ENCODE results near the gene ADA.
"Not testable (repeated sequence)": the region's sequence is repeated elsewhere in the genome, so short reads cannot be mapped to it uniquely, and the experiment has no call there.

The ADA gene

DNA sequence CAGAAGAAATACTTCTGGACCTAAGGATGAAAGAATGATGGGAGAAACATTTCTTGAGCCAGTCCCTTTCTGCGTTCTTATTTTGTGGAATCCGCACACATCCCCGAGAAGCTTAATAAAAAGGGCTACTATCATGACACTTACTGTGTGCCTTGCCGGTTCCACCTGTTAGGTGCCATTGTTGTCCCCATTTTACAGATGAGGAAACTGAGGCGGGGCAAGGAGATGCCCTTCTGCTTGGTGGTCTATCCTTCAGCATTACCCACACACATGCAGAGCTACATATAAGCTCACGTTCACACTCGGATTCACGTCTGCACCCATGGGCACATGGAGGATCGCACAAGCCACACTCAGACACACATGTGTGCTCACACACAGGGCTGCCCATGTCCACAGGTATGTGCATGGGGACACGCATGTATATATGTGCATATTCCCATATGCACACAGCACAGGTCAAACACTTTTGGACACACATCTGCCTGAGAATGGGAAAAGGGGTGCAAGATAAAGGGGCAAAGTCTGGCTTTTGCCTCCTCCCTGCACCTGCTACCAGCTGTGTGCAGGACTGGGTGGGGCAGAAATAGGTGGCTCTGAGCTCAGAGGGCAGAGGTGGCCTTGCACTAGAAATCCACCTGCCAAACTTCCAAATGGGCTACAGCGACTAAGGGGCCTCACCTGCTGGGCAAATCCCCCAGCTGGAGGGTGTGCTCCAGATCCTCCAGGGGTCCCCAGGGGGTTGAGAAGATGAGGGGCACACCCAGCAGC is 30.5 kb upstream of the ADA start:
- FAIRE-seq = peak; percentile 95
- DNase-seq (ENCODE audit: insufficient read length, low spot score) = no peak

DNA sequence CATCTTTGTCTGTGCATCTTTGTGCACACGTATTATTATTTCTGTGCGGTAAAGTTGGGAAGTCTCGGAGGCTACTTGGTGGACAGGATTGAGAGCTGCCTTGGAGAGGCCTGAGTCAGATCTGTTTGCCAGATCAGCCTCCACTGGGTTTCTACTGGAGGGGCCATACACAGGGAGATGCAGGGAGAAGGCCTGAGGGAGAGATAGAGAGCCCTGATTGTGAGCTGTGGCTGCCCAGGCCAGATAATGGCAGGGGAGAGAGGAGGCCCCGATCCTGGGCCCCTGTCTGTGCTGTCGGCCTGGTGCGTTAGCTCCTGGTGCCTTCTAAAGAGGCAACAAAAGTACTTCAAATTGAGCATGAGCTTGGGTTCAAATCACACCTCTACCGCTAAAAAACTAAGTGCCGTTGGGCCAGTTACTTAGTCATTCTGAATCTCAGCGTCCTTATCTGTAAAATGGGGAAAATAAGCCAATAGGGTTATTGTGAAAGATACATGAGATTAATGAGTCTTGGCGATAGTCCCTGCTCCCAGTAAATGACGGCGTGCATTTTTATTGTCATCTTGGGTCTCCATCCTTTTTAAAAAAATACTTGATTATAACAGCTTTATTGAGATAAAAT is 27.6 kb upstream of the ADA start:
- FAIRE-seq (peak; percentile 33), DNase-seq (ENCODE audit: insufficient read length, low spot score) (no peak)

DNA sequence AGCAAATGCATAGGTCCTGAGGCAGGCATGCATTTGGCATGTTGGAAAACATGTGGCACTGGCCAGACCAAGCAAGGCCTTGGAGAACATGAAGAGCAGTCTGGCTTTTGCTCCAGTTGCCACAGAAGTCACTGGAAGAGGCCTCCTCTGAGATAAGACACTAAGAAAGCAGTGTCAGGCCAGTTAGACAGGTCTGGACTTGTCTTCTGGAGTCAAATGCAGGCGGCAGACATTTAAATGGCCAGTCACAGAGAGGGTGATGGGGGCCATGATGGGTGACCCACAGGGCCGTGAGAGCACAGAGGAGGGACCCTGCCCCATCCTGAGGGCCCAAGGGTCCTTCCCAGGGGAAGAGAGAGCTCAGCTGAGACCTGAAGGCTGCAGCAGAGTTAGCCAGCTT is 26.7 kb upstream of the ADA start:
- FAIRE-seq (peak; percentile 83), DNase-seq (ENCODE audit: insufficient read length, low spot score) (peak; percentile 93)

DNA sequence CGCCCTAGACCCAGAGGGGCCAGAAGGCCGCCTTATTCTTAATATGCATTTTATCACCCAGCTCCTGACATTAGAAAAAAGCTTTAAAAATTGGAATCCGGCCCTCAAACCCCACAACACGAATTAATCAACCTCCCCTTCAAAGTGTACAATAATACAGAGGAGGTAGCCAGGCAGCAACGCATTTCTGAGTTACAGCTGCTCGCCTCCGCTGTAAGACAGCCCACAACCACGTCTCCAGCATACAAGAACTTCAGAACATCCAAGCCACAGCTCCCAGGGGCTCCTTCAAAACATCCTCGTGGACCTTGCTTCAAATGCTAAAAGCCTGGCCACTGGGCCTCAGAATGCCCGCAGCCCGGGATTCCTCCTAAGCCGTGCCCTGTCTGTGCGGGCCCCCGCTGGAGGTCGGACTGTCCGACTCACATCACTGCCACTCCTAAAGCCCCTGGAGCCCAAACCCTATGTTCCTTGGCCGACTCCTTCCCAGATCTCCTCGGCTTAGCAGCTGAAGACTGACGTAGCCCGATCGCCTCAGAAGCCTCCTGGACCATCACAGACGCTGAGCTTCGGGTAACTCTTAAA is 20.9 kb upstream of the ADA start:
- not testable (repeated sequence) for DNase-seq (ENCODE audit: insufficient read length, low spot score); FAIRE-seq

DNA sequence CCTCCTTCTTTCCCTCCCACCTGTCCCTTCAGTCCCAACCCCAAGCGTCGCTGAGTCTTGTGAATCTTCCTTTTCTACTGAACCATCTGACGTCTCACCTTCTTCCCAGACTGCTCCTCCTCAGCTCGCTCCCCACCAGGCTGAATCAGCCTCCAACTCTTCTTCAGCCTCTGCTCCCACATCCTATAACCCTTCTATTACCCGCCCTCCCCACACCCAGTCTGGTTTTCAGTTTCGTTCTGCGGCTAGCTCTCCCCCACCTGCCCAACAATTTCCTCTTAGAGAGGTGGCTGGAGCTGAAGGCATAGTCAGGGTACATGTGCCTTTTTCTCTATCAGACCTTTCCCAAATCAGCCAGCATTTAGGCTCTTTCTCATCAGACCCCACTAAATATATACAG is 20.0 kb upstream of the ADA start:
- DNase-seq (ENCODE audit: insufficient read length, low spot score); FAIRE-seq: not testable (repeated sequence)

DNA sequence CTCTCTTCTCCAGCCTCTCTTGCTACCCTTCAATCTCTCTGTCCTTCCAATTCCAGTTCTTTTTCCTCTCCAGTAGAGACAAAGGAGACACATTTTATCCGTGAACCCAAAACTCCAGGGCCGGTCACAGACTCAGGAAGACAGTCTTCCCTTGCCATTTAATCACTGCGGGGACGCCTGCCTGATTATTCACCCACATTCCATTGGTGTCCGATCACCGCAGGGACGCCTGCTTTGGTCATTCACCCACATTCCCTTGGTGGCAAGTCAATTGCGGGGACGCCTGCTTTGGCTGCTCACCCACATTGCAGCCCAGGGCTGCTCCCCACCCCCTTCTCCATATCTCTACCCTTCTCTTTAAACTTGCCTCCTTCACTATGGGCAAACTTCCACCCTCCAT is 19.4 kb upstream of the ADA start:
- FAIRE-seq = peak; percentile 74
- DNase-seq (ENCODE audit: insufficient read length, low spot score) = not testable (repeated sequence)

DNA sequence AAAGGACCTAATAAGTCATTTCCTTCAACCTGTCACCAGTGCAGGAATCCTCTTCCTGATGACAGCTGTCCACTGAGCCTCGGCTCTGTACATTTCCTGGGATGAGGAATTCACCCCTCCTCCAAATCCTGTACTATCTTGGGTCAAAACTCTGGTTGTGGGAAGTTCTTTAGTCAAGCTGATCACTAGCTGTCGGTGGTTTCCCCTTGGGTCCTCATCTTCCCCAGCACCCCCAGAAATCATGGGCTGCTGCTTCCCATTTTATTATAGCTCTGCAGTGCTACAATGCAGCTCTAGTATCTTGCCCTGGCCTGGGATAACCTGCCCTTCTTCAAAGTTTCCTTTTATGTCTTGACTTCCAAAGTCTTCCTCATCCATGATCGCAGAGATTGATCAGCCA is 14.6 kb upstream of the ADA start:
- FAIRE-seq = no peak
- DNase-seq (ENCODE audit: insufficient read length, low spot score) = no peak

DNA sequence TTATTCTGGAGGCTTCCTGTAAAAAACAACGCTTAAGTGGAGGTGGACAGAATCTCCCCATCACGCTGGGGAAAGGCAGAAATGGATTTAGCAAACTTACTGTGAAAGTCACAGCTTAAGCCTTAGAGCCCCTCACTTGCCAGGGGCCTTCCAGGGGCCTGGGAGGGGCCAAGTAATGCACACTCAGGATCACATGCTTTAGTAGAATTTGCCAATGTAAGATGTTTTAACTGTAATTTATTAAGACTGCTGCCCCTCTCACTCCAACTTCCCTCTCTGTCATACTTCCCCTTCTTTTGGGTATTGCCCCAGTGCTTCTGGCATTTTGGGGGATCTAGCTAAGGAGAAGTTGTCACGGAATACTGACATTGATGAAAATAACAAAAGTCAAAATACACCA is 12.6 kb upstream of the ADA start:
- peak; percentile 60 for FAIRE-seq
- no peak for DNase-seq (ENCODE audit: insufficient read length, low spot score)

DNA sequence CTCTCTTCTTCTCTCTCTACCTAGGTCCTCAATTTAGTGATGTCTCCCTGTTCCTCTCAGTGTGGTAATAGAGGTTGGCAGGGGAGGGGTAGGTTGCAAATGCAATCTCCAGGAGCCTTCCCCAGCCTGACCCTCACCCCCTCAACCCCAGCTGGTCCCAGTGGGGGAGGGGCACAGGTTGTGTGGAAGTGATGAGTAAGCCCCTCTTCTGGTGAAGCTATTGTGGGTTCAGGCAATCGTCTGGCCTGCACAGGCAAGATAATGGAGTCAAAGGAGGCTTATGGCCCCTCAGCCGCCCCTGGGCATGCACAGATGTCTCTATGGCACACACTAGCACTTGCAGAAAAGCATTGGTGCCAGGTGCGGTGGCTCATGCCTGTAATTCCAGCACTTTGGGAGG is 10.8 kb upstream of the ADA start:
- DNase-seq (ENCODE audit: insufficient read length, low spot score) (no peak), FAIRE-seq (peak; percentile 86)

DNA sequence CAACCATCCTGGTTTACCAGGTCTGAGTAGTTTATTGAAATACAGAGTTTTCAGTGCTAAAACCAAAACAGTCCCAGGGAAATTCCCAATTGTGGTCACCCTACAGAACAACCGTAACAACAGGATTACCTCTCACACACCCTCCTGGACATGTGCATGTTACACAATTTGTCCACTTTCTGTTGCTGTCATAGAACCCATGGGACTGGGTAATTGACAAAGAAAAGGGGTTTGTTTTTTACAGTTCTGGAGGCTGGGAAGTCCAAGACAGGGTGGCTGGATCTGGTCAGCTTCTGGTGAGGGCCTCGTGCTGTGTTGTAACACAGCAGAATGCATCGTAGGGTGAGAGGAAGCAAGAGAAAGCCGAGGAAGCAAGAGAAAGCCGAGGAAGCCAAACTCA is 9.1 kb upstream of the ADA start:
- DNase-seq (ENCODE audit: insufficient read length, low spot score) (no peak), FAIRE-seq (peak; percentile 96)

DNA sequence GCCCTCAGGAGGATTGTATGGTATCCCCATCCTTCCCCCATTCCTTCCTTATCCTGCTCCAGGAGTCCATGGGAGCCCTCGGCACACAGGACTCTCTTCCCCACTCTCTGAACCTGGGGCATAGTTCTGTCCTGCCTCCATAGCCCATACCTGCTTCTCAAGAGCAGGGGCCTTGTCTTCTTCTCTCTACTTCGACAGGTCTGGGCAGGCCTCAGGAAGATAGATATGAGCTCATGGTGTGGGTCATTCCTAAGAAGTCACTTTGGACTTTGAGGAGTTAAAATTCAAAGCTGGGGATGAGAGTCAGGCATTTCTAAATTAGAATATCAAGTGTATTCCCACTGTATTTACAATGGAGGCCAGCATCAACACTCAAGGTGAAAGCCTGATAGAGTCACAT is 8.4 kb upstream of the ADA start:
- FAIRE-seq = peak; percentile 13
- DNase-seq (ENCODE audit: insufficient read length, low spot score) = no peak

DNA sequence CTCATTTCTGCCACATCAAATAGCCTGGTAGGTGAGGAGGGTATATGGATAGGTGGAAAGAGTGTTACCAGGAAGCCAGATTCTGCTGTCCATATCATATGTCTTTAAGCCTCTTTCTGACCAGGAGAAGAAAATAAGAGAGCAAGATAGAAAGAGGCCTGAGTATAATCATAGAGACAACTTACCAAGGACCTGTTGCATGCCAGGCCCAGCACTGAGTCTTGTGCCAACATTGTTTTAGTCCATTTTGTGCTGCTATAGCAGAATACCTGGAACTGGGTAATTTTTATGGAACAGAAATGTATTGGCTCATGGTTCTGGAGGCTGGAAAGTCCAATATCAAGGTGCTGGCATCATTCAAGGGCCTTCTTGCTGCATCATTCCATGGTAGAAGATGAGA is 7.3 kb upstream of the ADA start:
- no peak for DNase-seq (ENCODE audit: insufficient read length, low spot score)
- peak; percentile 78 for FAIRE-seq

DNA sequence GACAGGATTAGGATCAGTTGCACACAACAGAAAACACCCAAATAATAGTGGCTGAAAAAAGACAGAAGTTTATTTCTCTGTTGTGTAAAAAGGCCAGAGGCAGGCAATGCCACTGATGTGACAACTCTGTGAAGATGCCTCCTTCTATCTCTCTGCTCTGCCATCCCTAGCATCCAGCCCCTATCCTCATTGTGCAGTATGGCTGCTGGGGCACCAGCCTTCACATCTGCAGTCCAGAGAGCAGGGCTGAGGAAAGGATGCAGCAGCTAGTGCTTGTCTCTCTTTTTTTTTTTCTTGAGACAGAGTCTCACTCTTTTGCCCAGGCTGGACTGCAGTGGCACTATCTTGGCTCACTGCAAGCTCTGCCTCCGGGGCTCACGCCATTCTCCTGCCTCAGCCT is 6.4 kb upstream of the ADA start:
- DNase-seq (ENCODE audit: insufficient read length, low spot score) (no peak), FAIRE-seq (no peak)

DNA sequence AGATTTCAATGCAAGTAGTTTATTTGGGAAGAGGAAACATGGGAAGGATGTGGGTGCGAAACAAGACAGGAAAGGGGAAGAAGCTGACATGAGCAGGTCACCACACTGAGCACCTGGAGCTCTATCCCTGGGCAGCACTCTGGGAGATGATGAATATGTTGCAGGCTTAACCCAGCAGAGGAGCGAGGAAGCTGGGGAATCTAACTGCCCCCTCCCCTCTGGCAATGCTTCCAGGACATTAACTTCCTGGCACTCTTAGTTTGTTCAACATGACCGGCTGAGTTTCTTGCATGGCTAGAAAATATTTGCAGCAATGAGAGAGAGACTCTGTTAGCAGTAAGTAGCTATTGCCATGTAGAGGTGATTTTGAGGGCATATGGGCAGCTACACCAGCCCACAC is 4.9 kb upstream of the ADA start:
- peak; percentile 77 for FAIRE-seq
- no peak for DNase-seq (ENCODE audit: insufficient read length, low spot score)

DNA sequence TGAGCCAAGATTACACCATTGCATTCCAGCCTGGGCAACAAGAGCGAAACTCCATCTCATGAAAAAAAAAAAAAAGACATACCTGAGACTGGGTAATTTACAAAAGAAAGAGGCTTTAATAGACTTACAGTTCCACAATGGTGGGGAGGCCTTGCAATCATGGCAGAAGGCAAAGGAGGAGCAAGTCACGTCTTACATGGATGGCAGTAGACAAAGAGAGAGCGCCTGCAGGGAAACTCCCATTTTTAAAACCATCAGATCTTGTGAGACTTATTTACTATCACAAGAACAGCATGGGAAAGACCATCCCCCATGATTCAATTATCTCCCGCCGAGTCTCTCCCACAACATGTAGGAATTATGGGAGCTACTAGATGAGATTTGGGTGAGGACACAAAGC is 2.7 kb upstream of the ADA start:
- FAIRE-seq = not testable (repeated sequence)

DNA sequence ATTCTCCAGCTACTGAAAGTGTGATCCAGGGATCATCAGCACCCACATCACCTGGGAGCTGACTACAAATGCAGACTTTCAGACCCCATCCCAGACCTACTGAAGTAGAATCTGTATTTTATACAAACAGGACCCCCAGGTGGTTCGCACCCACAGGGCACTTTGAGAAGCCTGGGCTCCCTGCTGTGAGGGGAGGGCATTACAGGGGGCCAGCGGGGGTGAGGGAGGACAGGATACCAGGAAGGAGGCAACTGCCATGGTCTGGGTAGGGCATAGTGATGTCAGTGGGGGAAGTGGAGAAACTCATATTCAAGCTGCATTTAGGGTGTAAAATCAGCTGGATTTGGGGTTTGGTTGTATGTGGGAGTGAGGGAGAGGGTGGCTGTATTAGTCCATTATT is 2.0 kb upstream of the ADA start:
- FAIRE-seq (peak; percentile 89), DNase-seq (ENCODE audit: insufficient read length, low spot score) (no peak)

More for the DNA sequence above, 2.7 kb upstream of the ADA start:
- DNase-seq (ENCODE audit: insufficient read length, low spot score) = not testable (repeated sequence)

DNA sequence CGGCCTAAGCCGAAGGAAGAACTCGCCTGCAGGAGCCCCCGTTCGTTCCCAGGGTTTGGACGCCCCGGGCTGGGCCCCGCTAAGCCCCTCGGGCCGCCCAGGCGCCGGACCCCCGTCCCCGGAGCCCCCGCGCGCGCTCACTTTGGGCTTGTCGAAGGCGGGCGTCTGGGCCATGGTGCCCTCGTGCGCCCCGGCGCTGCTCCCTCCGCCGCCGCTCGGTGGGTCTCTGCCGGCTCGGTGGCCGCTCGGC is 140 bp downstream of the ADA start:
- no peak for DNase-seq (ENCODE audit: insufficient read length, low spot score)
- no peak for FAIRE-seq

DNA sequence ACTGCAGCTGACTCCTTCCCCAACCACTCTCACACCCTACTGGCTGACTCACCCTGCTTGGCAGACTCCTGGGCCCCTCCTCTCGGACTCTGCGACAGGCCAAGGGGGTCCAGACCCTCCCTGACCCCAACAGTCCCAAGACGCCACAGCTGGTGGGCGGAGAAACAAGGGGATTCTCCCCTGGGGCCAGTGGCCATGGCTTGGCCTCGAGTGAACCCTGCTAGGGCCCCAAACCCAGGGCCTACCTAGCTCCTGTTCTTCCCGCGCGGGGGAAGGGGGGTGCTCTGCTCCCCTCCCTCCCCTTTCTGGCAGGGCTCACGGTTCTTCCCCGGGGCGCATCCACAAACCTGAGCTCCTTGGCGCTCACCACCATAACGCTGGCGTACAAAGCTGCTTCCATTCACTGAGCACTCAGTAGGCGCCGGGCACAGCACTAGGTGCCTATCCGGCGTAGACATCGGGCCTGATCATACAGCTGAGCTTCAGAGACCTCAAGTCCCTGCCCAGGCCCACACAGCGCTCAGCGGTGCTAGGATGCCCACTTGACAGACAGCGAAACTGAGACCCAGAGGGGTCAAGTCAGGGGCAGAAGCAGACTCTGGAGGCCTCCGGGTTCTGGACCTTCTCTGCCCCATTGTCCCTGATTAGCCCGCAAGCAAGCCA is 597 bp downstream of the ADA start:
- peak; percentile 90 for FAIRE-seq
- no peak for DNase-seq (ENCODE audit: insufficient read length, low spot score)

DNA sequence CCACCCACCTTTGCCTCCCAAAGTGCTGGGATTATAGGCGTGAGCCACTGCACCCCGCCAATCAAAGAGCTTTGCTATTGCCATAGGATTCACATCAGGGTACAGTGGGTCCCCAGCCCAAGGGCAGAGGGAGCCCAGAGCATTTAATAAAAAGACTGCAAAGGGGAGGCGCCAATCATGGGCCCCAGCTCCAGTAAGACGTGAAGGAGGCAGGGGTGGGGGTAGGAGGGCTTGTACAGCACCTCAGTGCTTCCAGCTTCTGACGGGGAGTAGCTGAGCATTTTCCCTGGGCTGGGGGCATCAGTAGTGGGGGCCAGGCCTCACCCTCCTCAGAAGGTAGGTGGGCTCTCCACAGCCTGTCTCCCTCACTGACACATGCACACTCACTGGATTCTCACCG is 1.5 kb downstream of the ADA start:
- DNase-seq (ENCODE audit: insufficient read length, low spot score) (no peak), FAIRE-seq (no peak)

DNA sequence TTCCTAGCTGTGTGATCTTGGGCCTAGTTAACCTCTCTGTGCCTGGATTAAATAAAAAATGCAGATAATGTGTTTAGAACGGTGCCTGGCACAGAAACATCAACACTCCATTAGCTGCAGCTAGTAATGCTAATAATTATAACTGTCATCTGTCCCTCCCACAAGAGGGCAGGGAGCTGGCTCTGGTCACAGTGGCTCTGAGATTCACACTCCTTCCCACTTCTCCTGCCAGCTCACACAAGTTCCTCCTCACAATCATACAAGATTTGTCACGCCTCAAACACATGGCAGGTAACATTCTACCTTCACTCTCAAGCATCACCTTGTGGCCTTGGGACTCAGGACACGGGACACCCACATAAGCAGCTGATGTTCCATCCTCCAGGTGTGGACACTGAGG is 2.4 kb downstream of the ADA start:
- FAIRE-seq = peak; percentile 92

DNA sequence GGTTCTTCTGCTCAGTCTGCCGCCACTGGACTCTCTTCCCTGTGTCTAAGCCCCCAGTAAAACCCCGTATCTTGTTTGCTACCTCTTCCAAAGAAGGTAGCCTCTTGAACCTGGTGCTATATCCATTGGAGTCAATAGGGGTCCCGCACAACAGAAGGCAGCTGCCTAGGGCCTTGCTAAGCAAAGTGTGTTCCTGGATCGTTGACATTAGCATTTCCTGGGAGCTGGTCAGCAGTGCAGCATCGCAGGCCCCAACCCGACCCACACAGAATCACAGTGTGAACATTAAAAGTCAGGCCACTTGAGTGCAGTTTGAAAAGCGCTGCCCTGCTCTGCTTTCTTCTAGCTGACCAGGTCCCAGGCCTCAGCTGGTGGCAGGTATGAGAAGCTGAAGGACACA is 2.9 kb downstream of the ADA start:
- DNase-seq (ENCODE audit: insufficient read length, low spot score) (no peak), FAIRE-seq (no peak)

More for the DNA sequence above, 2.4 kb downstream of the ADA start:
- DNase-seq (ENCODE audit: insufficient read length, low spot score) = no peak

DNA sequence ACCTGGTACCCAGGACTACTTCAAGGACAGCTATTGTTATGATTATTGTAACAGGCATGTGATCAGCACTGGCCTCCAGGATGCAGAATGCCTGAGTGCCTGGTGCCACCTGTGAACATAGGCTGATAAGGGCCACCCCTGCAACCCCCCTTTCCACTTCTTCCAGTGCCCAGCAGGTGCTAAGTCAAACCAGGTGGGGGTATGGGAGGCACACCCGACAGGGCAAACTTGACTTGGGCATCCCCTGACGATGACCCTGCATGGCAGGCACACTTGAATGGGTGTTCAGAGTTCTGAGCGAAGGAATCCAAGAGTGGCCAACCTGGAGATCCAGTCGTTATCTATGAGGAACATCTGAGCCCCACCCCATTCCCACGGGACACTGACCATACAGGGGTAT is 3.4 kb downstream of the ADA start:
- FAIRE-seq (peak; percentile 88), DNase-seq (ENCODE audit: insufficient read length, low spot score) (no peak)

Measured in HTR-8/SVneo (cell line).